Measurements from ENCODE around the gene HOXD10. TPM values are rescaled to one million over a fixed set of nuclear protein-coding genes. Genes with fewer than 3 reads are reported as not detected.

Gene HOXD10
- total RNA-seq, 1 donor from 2014 or later = not detected

DNA sequence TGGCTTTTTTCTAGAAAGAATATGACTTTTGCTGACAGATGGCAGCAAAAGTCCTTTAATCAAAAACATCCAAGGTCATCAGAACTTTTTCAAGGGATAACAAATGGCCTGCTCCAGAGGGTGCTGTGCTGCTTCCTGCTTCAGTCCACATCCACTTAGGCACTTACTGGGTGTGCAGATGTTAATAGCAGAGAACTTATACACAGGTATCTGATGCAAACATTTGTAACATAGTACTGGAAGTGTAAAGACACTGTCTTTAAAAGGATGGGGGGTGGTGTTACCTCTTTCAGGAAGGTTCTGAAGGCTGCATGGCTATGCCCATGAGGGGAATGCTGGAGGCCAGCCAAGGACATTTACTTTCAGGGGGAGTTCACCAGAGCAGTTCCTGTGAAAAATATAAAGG lies 18.5 kb downstream of the HOXD10 start:
- ATAC-seq (no peak), DNase-seq (no peak)
- Histone ChIP-seq H3K9me3 (no peaks in the 10 kb centered on the region), H3K36me3 (no peaks in the 10 kb centered on the region), H3K4me1 (peaks cover 25% of the 10 kb centered on the region), H3K27ac (no peak overlapping the region), H3K4me3 (no peak overlapping the region), H3K27me3 (ENCODE audit: low read depth) (peaks cover 99% of the 10 kb centered on the region)
- intact Hi-C loops (cut with DNase I) = loop anchor here (10.0 kb wide), 1 partner anchor 420 kb away; no protein-coding TSS in a partner anchor
- TF ChIP-seq, protein P1, sequence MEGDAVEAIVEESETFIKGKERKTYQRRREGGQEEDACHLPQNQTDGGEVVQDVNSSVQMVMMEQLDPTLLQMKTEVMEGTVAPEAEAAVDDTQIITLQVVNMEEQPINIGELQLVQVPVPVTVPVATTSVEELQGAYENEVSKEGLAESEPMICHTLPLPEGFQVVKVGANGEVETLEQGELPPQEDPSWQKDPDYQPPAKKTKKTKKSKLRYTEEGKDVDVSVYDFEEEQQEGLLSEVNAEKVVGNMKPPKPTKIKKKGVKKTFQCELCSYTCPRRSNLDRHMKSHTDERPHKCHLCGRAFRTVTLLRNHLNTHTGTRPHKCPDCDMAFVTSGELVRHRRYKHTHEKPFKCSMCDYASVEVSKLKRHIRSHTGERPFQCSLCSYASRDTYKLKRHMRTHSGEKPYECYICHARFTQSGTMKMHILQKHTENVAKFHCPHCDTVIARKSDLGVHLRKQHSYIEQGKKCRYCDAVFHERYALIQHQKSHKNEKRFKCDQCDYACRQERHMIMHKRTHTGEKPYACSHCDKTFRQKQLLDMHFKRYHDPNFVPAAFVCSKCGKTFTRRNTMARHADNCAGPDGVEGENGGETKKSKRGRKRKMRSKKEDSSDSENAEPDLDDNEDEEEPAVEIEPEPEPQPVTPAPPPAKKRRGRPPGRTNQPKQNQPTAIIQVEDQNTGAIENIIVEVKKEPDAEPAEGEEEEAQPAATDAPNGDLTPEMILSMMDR (IDR thresholded peaks at IDR 0.05) = no peak

DNA sequence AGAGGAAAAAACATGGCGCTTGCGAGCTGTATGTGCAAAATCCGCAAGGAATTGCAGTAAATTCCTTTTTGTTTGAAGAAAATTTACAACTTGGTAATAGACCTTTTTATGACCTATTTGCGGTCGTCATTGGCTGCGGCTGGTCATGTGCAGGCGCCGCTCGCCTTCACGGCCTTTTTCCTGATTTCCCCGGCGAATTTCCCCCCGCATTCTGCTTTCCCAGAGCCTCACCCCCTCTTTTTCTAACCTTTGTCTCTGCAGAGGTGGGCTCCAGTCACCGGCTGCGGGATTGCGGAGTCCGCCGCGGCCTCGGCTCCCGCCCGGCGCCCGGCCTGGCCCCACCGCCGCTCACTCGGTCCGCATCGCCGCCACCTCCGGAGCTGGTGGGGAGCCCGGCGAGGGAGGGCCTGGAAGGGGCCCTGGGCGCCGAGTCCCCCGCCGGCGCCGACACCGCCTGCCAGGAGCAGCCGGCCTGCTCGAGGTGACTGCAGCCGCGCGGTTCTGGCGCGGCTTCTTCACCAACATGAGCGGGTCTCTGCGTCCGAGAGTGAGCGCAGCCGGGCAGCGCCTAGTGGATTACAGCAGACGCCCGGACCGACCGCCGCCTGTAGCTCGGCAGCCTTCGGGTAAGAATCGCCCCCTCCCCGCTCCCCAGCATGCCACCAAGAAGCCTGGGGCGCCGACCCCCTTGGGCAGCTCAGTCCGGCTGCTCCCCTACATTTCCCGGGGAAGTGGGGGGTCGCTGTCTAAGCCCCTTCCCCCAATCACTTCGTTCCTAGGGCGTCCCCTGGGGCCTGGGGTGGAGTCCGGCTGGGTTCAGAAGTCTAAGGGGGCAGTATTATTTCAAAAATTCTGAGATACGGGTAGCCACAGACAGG lies 20.0 kb downstream of the HOXD10 start:
- DNase-seq (no peak), ATAC-seq (peak in 1 of 2 donors; percentile 7)
- H3K27ac ChIP-seq = peak overlapping the region; percentile 6
- H3K9me3 ChIP-seq = no peaks in the 10 kb centered on the region
- intact Hi-C loops (cut with DNase I) = loop anchor here (10.0 kb wide), 1 partner anchor 418 kb away; no protein-coding TSS in a partner anchor
- H3K4me3 ChIP-seq = peak overlapping the region; percentile 39
- H3K36me3 ChIP-seq = no peaks in the 10 kb centered on the region
- peaks cover 99% of the 10 kb centered on the region for H3K27me3 ChIP-seq (ENCODE audit: low read depth)
- TF ChIP-seq, protein P1 (IDR thresholded peaks at IDR 0.05) = no peak
- H3K4me1 ChIP-seq = peaks cover 35% of the 10 kb centered on the region

DNA sequence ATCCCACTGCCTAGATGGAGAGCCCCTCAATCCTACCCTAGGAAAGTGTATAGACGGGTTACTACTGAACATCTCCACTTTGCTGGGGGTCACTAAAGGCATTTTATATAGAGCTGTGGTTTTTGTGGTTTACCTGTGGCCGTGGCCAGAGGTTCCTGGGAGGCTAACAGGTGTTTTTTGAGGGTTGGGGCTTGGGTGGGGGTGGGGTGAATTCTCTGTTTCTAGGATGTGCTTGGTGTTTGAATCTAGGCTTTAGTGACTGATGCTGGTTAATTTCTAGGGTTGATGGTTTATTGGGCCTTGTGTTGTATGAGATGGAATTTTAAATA lies 20.6 kb downstream of the HOXD10 start:
- peaks cover 99% of the 10 kb centered on the region for H3K27me3 ChIP-seq (ENCODE audit: low read depth)
- peak overlapping the region; percentile 39 for H3K4me3 ChIP-seq
- DNase-seq = no peak
- H3K27ac ChIP-seq = no peak overlapping the region
- intact Hi-C loops (cut with DNase I) = loop anchor here (10.0 kb wide), 1 partner anchor 418 kb away; no protein-coding TSS in a partner anchor
- no peaks in the 10 kb centered on the region for H3K36me3 ChIP-seq
- peaks cover 31% of the 10 kb centered on the region for H3K4me1 ChIP-seq
- TF ChIP-seq, protein P1 (IDR thresholded peaks at IDR 0.05) = no peak
- ATAC-seq = no peak
- H3K9me3 ChIP-seq = no peaks in the 10 kb centered on the region

DNA sequence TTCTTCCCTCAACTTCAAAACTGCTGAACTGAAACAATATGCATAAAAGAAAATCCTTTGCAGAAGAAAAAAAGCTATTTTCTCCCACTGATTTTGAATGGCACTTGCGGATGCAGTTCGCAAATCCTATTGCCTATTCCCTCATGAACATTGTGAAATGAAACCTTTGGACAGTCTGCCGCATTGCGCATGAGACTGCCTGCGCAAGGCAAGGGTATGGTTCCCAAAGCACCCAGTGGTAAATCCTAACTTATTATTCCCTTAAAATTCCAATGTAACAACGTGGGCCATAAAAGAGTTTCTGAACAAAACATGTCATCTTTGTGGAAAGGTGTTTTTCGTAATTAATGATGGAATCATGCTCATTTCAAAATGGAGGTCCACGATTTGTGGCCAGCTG lies 21.3 kb downstream of the HOXD10 start:
- no peak overlapping the region for H3K4me3 ChIP-seq
- no peak overlapping the region for H3K27ac ChIP-seq

DNA sequence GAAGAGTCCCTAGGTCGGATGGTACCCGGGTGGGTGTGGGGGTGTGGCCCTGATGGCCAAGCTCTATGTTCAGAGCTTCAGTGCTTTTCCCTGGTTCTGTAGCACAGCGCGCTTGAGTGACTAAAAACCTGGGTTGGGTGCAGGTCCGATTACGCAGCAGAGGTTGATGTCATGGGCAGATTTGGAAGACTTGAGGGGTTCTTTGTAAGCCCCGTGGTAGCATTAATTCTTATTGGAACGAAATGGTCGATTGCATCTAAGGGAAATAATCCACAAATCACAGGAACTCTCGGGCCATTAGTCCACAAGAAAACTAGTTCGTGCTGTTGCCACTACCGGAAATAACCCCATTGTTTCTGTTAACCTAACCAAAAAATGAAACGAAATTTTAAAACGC lies 21.9 kb downstream of the HOXD10 start:
- DNase-seq (no peak), ATAC-seq (no peak)
- H3K4me3 ChIP-seq = no peak overlapping the region
- H3K36me3 ChIP-seq = no peaks in the 10 kb centered on the region
- intact Hi-C loops (cut with DNase I) = loop anchor here (10.0 kb wide), 1 partner anchor 416 kb away; no protein-coding TSS in a partner anchor
- TF ChIP-seq, protein P1 (IDR thresholded peaks at IDR 0.05) = no peak
- H3K4me1 ChIP-seq = peaks cover 25% of the 10 kb centered on the region
- H3K27me3 ChIP-seq (ENCODE audit: low read depth) = peaks cover 99% of the 10 kb centered on the region
- H3K9me3 ChIP-seq = no peaks in the 10 kb centered on the region
- no peak overlapping the region for H3K27ac ChIP-seq

More for the DNA sequence above, 21.3 kb downstream of the HOXD10 start:
- H3K9me3 ChIP-seq = no peaks in the 10 kb centered on the region
- peaks cover 25% of the 10 kb centered on the region for H3K4me1 ChIP-seq
- intact Hi-C loops (cut with DNase I) = loop anchor here (10.0 kb wide), 1 partner anchor 417 kb away; no protein-coding TSS in a partner anchor
- H3K27me3 ChIP-seq (ENCODE audit: low read depth) = peaks cover 99% of the 10 kb centered on the region
- no peak for ATAC-seq
- H3K36me3 ChIP-seq = no peaks in the 10 kb centered on the region
- no peak for DNase-seq
- TF ChIP-seq, protein P1 (IDR thresholded peaks at IDR 0.05) = no peak

All from lower lobe of right lung (tissue), 2 donors.